ENCODE data around the gene NINJ2.

Gene NINJ2

DNA sequence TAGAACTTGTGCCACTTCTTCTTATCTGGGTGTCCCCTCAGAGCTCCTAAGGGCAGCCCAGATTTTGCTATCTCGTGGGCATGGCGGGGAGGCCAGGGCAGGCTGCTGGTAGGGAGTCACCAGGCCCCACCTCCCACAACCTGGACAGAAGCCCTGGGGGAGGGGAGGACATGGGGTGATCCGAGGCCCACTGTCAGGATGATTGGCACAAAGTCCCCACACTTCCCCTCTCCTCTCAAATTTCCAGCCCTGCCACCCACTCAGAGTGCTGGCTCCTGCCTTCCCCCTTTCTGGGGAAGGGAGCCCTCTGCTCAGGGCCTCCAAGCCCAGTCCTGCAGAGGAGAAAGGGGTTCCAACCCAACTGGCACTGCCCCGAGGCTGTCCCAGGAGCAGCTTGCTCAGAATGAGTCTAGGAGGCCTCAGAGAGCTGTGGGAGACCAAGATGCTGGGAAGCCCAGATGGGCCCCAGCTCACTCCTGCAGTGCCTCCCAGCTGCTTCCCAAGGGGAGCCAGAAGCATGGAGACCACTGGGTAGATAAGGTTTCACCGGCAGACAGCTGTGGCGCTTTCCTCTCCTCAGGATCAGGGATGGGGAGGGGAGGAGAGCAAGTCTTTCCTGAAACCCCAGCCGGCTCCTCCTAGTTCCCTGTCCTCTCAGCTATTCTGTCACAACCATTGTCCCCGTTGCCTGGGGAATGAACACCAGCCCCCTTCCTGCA is 120.7 kb downstream of the NINJ2 start:
- TF ChIP-seq, protein P1, sequence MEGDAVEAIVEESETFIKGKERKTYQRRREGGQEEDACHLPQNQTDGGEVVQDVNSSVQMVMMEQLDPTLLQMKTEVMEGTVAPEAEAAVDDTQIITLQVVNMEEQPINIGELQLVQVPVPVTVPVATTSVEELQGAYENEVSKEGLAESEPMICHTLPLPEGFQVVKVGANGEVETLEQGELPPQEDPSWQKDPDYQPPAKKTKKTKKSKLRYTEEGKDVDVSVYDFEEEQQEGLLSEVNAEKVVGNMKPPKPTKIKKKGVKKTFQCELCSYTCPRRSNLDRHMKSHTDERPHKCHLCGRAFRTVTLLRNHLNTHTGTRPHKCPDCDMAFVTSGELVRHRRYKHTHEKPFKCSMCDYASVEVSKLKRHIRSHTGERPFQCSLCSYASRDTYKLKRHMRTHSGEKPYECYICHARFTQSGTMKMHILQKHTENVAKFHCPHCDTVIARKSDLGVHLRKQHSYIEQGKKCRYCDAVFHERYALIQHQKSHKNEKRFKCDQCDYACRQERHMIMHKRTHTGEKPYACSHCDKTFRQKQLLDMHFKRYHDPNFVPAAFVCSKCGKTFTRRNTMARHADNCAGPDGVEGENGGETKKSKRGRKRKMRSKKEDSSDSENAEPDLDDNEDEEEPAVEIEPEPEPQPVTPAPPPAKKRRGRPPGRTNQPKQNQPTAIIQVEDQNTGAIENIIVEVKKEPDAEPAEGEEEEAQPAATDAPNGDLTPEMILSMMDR (conservative IDR thresholded peaks at IDR 0.05) = no peak
- no peak overlapping the region for H3K27ac ChIP-seq

DNA sequence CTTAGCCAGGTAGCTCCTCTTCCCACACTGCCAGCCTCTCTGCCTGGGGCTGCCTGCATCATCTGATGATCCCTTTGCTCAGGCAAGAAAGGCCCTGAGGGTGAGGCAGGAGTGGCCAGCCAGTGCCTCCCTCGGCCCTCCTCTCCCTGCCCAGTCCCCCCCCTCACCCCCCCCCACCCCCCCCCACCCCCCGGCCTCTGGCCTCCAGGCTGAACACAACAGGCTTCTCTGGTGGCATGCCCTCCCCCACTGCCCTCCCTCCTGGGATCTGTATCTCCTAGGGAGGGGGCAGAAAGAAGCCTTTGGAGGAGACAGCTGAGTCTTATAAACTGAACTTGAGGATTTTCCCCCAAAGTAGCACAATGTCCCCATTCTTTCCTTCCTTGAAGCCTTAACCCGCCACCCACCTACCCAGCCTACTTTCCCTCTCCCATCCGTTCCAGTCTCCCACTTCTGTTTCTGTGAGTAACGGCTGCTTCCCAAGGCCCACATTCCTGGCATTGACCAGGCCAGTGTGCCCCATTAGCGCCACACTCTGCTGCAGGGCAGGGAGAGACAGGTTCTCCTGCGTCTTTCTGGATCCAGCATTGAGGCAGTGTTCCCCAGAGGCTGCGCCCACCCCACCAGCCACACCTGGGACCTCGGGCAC is 121.4 kb downstream of the NINJ2 start:
- TF ChIP-seq, protein P1 (conservative IDR thresholded peaks at IDR 0.05) = no peak
- H3K27ac ChIP-seq = no peak overlapping the region

DNA sequence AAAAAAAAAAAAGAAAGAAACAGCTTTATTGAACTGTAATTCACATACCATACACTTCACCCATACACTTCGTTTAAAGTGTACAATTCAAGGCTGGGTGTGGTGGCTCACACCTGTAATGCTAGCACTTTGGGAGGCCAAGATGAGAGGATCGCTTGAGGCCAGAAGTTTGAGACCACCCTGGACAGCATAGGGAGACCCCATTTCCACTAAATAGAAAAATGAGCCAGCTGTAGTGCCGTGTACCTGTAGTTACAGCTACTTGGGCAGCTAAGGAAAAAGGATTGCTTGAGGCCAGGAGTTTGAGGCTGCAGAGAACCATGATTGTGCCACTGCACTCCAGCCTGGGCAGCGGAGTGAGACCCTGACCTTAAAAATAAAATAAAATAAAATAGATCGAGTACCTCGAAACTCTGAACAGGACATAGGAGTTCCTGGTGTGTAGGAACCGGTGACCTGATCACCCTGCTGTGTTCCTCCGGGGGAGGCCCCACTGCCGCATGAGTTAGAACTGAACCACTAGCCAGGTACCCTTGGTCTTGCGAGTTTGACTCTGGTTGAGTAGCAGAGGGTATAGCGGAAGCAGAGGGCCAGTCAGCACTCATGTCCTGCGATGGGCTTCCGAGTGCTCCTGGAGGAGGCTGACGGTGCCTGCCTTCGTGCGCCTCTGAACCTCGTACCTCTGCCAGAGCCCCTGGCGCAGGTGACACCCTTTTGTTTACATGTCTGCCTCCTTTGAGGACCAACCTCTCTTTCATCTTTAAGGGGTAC is 123.5 kb downstream of the NINJ2 start:
- TF ChIP-seq, protein P1 (conservative IDR thresholded peaks at IDR 0.05) = no peak
- H3K27ac ChIP-seq = peak overlapping the region; percentile 8; the same call in 1 of the 2 replicates

DNA sequence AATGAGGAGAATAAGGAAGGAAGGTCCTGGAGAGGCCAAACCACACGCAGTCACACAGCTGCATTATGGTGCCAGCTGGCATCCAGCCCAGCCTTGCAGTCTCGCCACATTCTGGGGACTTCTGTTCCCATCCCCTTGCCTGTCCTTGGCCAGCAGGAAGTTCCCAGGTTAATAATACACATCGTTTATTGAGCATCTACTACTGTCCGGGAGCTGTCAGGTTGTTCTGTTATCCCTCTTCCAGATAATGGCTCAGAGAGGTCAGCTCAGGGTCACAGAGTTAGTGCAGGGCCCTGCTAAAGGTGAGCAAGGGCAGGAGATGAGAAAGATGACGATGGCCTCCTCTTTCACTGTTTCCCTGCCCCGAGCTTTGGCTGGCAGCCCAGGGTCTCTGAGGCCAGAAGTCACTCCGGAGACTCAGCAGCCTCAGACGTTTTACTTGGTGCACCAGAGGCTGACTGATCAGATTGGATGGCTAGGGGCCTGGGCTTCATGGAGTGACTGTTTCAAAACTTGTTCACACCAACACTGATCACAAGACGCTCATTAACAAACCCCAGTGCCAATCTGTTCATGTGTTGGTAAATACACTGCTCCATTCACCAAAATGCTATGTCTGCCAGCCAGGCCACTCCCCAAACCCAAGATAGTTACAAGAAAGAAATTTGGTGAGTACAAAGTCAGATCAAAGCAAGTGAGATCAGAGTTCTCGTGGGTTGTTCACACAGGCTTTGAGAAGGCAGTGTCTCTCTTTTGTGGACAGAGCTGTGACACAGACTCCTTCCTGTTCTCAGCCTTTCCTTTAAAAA is 124.3 kb downstream of the NINJ2 start:
- TF ChIP-seq, protein P1 (conservative IDR thresholded peaks at IDR 0.05) = no peak
- peak overlapping the region; percentile 8; the same call in 1 of the 2 replicates for H3K27ac ChIP-seq

DNA sequence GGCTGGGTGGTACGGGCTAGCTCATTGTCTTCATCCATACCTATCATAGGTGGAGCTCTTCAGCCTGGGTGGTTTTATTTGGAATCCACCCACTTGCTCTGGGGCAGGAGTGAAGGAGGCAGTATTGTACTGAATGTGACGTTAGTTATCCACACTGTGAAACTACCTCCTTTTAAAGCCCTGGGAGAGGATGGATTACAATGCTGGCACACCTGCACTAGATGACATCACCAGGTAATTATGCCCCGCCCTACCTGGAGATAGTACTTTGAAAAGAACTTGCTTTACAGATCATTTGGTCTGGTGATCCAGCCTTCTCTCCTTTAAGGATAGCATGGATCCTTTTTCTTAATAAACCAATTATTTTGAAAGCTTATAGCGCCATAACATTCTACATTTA is 125.5 kb downstream of the NINJ2 start:
- TF ChIP-seq, protein P1 (conservative IDR thresholded peaks at IDR 0.05) = no peak

DNA sequence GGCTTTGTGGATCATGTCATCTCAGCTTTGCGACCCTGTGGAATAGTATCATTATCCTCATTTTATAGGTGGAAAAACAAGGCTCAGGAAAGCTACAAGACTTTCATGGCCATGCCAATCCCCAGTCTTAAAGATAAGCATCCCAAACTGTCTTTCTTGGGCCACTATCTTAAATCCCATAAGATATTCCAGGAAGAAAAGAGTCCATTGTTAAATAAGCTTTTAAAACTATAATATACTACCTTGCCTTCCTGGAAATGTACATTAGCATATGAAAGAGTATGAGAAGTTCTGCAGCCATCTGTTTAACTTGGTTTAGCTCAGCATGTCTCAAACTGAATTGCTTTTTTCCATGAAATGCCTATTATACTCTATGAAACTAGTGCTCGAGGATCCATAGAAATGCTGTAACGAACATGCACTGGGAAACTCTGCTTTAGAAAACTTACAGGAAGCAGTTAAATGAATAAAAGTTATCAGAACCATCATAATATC is 126.4 kb downstream of the NINJ2 start:
- H3K27ac ChIP-seq = no peak overlapping the region
- TF ChIP-seq, protein P1 (conservative IDR thresholded peaks at IDR 0.05) = no peak

More for the DNA sequence above, 125.5 kb downstream of the NINJ2 start:
- no peak overlapping the region for H3K27ac ChIP-seq

All from VCaP (cell line).